OCI-LY3 (cell line): ENCODE results near the gene GAB4.

Source experiments
- H2AFZ ChIP-seq: fragments of 200-600, 300-600 bp; shearing (Covaris generic); 2 replicates; pipeline ENCODE4 v1.6.0; 2014; ENCODE audit warnings: antibody characterized with exemption, low read depth, low read length
- H3K27ac ChIP-seq: fragments of 200-600, 300-600 bp; sonication (generic); 2 replicates; pipeline ENCODE4 v1.5.1; 2014; ENCODE audit warnings: mild to moderate bottlenecking, low read length, moderate library complexity, mixed read lengths
- H3K27me3 ChIP-seq: fragments of 200-600, 300-600 bp; sonication (generic); 2 replicates; pipeline ENCODE4 v1.6.1; 2014; ENCODE audit warnings: low read depth, low read length, mixed read lengths
- H3K36me3 ChIP-seq: fragments of 200-600, 300-600 bp; sonication (generic); replicated peaks from 2 replicates; pipeline ENCODE3; 2014; ENCODE audit warnings: low read depth, low read length, mixed read lengths
- H3K4me1 ChIP-seq: fragments of 300-600, 200-600 bp; sonication (generic); 2 replicates; pipeline ENCODE4 v1.6.1; 2014; ENCODE audit warnings: low read length, mixed read lengths
- H3K4me2 ChIP-seq: fragments of 200-600, 300-600 bp; sonication (generic); 2 replicates; pipeline ENCODE4 v1.6.1; 2014; ENCODE audit warnings: low read length, mixed read lengths
- H3K4me3 ChIP-seq: fragments of 300-600, 200-600 bp; sonication (generic); 2 replicates; pipeline ENCODE4 v1.5.1; 2014; ENCODE audit warnings: antibody characterized with exemption, mild to moderate bottlenecking, low read length, moderate library complexity
- H3K79me2 ChIP-seq: fragments of 300-600, 200-600 bp; shearing (Covaris generic); 2 replicates; pipeline ENCODE4 v1.6.1; 2014; ENCODE audit warnings: mild to moderate bottlenecking, low read length, mixed read lengths
- H3K9ac ChIP-seq: fragments of 300-600, 200-600 bp; shearing (Covaris generic); 2 replicates; pipeline ENCODE4 v1.6.0; 2014; ENCODE audit warnings: mild to moderate bottlenecking, low read length, moderate library complexity
- H3K9me3 ChIP-seq: fragments of 200-600, 300-600 bp; shearing (Covaris generic); 2 replicates; pipeline ENCODE4 v1.6.1; 2014; ENCODE audit warnings: low read length, mixed read lengths; ENCODE audit not compliant: insufficient read depth
- H4K20me1 ChIP-seq: fragments of 200-600, 300-600 bp; sonication (generic); 2 replicates; pipeline ENCODE4 v1.6.1; 2016; ENCODE audit warnings: low read length, mixed read lengths; ENCODE audit not compliant: insufficient read depth
- EZH2phosphoT487 ChIP-seq: fragments of 200-600 bp; shearing (Covaris generic); IDR thresholded peaks from 2 replicates; pipeline ENCODE4 v1.6.1; 2018; ENCODE audit warnings: antibody characterized with exemption, mixed run types, low read depth
- TF ChIP-seq, protein P1 (sequence below): fragments of 200-600, 300-600 bp; sonication (generic); IDR thresholded peaks from 2 replicates; pipeline ENCODE4 v1.5.1; 2014; ENCODE audit warnings: antibody characterized with exemption, low read length, low read depth

GAB4 gene

GRCh38 chr22:16955678-16956210 is 52.3 kb downstream of the GAB4 start:
- Histone ChIP-seq H3K4me1 (no peaks in the 10 kb centered on the region), H3K36me3 (no peaks in the 10 kb centered on the region), H3K9ac (no peak overlapping the region), H3K9me3 (no peaks in the 10 kb centered on the region), H4K20me1 (no peaks in the 10 kb centered on the region), H3K79me2 (no peaks in the 10 kb centered on the region), H3K4me2 (no peak overlapping the region), H3K27ac (no peak overlapping the region), H3K27me3 (no peaks in the 10 kb centered on the region), H3K4me3 (no peak overlapping the region), H2AFZ (no peak overlapping the region)
- TF ChIP-seq, protein P1, sequence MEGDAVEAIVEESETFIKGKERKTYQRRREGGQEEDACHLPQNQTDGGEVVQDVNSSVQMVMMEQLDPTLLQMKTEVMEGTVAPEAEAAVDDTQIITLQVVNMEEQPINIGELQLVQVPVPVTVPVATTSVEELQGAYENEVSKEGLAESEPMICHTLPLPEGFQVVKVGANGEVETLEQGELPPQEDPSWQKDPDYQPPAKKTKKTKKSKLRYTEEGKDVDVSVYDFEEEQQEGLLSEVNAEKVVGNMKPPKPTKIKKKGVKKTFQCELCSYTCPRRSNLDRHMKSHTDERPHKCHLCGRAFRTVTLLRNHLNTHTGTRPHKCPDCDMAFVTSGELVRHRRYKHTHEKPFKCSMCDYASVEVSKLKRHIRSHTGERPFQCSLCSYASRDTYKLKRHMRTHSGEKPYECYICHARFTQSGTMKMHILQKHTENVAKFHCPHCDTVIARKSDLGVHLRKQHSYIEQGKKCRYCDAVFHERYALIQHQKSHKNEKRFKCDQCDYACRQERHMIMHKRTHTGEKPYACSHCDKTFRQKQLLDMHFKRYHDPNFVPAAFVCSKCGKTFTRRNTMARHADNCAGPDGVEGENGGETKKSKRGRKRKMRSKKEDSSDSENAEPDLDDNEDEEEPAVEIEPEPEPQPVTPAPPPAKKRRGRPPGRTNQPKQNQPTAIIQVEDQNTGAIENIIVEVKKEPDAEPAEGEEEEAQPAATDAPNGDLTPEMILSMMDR = no peak
- TF ChIP-seq EZH2phosphoT487 = no peak

DNA sequence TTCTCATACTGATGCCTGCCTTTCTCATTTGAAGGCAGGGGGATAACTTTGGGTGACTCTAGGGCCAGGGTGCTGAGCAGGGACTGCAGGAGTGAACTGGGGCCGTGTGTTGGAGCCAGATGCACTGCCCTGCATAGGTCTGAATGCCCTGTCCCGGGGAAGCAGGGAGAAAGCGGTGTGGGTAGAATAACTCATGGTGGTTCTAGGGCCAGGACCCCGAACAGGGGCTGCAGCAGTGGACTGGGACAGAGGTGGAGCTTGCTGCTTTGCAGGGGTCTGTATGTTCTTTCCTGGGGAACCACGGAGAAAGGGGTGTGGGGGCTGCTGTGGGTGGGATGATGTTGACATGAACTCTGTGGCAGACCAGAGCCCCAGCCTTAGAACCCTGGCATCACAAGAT is 52.9 kb downstream of the GAB4 start:
- Histone ChIP-seq H3K9me3 (no peaks in the 10 kb centered on the region), H3K27me3 (no peaks in the 10 kb centered on the region), H3K79me2 (no peaks in the 10 kb centered on the region), H3K9ac (no peak overlapping the region), H3K4me1 (no peaks in the 10 kb centered on the region), H3K4me3 (no peak overlapping the region), H3K36me3 (no peaks in the 10 kb centered on the region), H3K4me2 (no peak overlapping the region), H2AFZ (no peak overlapping the region), H3K27ac (no peak overlapping the region), H4K20me1 (no peaks in the 10 kb centered on the region)
- TF ChIP-seq EZH2phosphoT487 = no peak
- TF ChIP-seq, protein P1 = no peak

DNA sequence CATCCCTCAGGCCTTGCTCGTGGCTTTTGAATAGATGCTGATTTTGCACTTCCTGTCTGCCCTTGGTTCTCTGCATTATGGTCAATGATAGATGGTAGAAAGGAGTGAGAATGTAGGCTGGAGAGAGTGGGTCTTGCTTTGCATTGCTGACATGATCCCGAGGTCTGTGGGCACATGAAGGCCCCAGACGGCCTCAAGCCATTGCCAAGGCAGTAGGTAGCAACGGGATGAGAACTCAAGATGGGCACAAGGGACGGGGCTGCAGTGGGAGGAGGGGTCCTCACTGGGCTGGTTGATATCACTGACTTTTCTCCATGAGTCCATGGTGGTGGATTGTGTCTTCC is 54.0 kb downstream of the GAB4 start:
- no peaks in the 10 kb centered on the region for H3K36me3 ChIP-seq
- H2AFZ ChIP-seq = no peak overlapping the region
- H3K27ac ChIP-seq = no peak overlapping the region
- H3K27me3 ChIP-seq = no peaks in the 10 kb centered on the region
- H3K9ac ChIP-seq = no peak overlapping the region
- TF ChIP-seq, protein P1 = no peak
- no peak for TF ChIP-seq EZH2phosphoT487
- H3K4me3 ChIP-seq = no peak overlapping the region
- H3K79me2 ChIP-seq = no peaks in the 10 kb centered on the region
- no peaks in the 10 kb centered on the region for H3K4me1 ChIP-seq
- H3K4me2 ChIP-seq = no peak overlapping the region
- no peaks in the 10 kb centered on the region for H4K20me1 ChIP-seq
- H3K9me3 ChIP-seq = no peaks in the 10 kb centered on the region

- no peaks in the 10 kb centered on the region for H3K27me3 ChIP-seq
- H3K4me2 ChIP-seq = no peak overlapping the region
- no peak for TF ChIP-seq EZH2phosphoT487
- TF ChIP-seq, protein P1 = no peak
- no peaks in the 10 kb centered on the region for H4K20me1 ChIP-seq
- H3K4me1 ChIP-seq = no peaks in the 10 kb centered on the region
- no peak overlapping the region for H3K27ac ChIP-seq
- H3K36me3 ChIP-seq = no peaks in the 10 kb centered on the region
- no peaks in the 10 kb centered on the region for H3K79me2 ChIP-seq
- no peak overlapping the region for H3K9ac ChIP-seq
- H3K4me3 ChIP-seq = no peak overlapping the region
- H2AFZ ChIP-seq = no peak overlapping the region
- H3K9me3 ChIP-seq = no peaks in the 10 kb centered on the region
These were observed 54.6 kb downstream of the GAB4 start for GRCh38 chr22:16953206-16954059.
